AG04450 (cell line): ENCODE measurements around the gene PRKN. TPM values are rescaled to one million over a fixed set of nuclear protein-coding genes. Genes with fewer than 3 reads are reported as not detected.

ENCODE experiments used
- CTCF ChIA-PET: fragments of 300-600, 350-600 bp; formaldehyde crosslinking; extraction: SDS; loops from one replicate; lab custom pipeline; 2022; ENCODE audit warnings: antibody characterized with exemption, inconsistent platforms; lab: Charles Lee
- POLR2A ChIA-PET: fragments of 350-600 bp; formaldehyde crosslinking; extraction: SDS; loops from one replicate; lab custom pipeline; 2021; ENCODE audit warnings: antibody characterized with exemption, inconsistent platforms; lab: Yijun Ruan, JAX
- DNase-seq: peaks from one replicate; pipeline ENCODE4 v3.0.0-alpha.2; 2011; ENCODE audit warnings: low read depth, low spot score
- H3K27ac ChIP-seq: one replicate; pipeline ENCODE4 v1.5.1; 2012; ENCODE audit warnings: low read depth, low read length, control low read depth
- H3K27me3 ChIP-seq: one replicate; pipeline ENCODE4 v1.6.0; 2012; ENCODE audit warnings: low read length; ENCODE audit not compliant: control insufficient read depth, insufficient read depth
- H3K4me3 ChIP-seq: 2 replicates; pipeline ENCODE4 v1.5.1; 2011; ENCODE audit warnings: mild to moderate bottlenecking, low read depth, low read length, control low read depth
- H3K9me3 ChIP-seq: 2 replicates; pipeline ENCODE4 v1.5.1; 2012; ENCODE audit warnings: low read length; ENCODE audit not compliant: control insufficient read depth, insufficient read depth
- CTCF ChIP-seq: IDR thresholded peaks from 2 replicates; pipeline ENCODE4 v1.5.1; 2011; ENCODE audit warnings: low read depth, low read length, control low read depth, inconsistent platforms
- polyA plus RNA-seq: library from polyadenylated mRNA; depleted of rRNA; stranded (reverse); fragments of >200 nt; gene quantifications from 2 replicates; pipeline ENCODE4 v1.2.3, GENCODE V29; 2011

PRKN gene
- polyA plus RNA-seq, 1 experiment, result not detected

DNA sequence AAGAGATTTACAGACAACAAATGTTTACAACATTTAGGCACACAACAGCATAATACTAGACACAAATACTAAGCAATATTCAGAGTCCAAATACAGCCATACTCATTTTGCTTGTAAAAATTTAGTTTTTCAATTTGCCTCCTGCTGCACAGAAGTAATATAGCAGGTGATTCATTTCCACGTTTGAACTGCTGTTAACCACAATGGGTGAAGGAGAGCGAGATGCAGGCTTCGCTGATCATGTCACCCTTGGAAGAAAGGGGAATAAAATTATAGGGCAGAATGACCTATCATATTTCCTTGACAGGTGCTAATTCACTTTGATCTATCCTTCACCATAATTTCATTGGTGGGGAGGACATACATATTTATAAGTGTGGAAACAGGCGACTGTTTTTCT, 809.9 kb downstream of the PRKN start:
- no peak overlapping the region for H3K4me3 ChIP-seq
- H3K9me3 ChIP-seq, result peaks cover 7% of the 10 kb centered on the region
- POLR2A ChIA-PET, result no interaction called here
- no peak for TF ChIP-seq CTCF
- H3K27ac ChIP-seq, result no peak overlapping the region
- CTCF ChIA-PET, result no interaction called here
- DNase-seq, result no peak
- H3K27me3 ChIP-seq, result no peaks in the 10 kb centered on the region

- Histone ChIP-seq H3K27ac (no peak overlapping the region), H3K9me3 (peaks cover 9% of the 10 kb centered on the region), H3K27me3 (no peaks in the 10 kb centered on the region), H3K4me3 (no peak overlapping the region)
- ChIA-PET POLR2A (no interaction called here), CTCF (no interaction called here)
- no peak for DNase-seq
- no peak for TF ChIP-seq CTCF
Observed at GRCh38 chr6:161915456-161915964, 812.1 kb downstream of the PRKN start.

DNA sequence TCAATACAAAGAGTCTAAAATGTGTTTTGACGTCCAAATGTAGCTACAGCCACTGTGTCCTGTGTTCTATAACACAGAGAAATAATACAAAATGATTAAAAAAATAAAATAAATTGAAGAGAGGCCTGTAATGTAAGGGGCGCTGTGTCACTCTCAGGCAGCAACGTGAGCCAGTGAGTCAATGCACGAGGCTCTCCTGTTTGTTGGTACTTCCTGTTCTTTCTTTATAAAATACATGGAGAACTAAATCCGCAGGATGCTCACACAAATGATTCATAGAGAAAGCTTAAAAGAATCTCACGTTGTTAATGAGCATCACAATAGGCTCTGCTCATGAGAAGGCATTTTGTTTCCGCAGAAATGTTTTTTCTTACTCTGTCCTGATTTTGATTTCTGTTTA, 818.7 kb downstream of the PRKN start:
- ChIA-PET POLR2A (no interaction called here), CTCF (no interaction called here)
- DNase-seq, result no peak
- TF ChIP-seq CTCF, result no peak
- Histone ChIP-seq H3K27ac (no peak overlapping the region), H3K9me3 (peaks cover 7% of the 10 kb centered on the region; the same call in 1 of the 2 replicates), H3K27me3 (no peaks in the 10 kb centered on the region), H3K4me3 (no peak overlapping the region)

GRCh38 chr6:161906571-161906970, 821.0 kb downstream of the PRKN start:
- POLR2A ChIA-PET, result no interaction called here
- no peak overlapping the region for H3K4me3 ChIP-seq
- TF ChIP-seq CTCF, result no peak

DNA sequence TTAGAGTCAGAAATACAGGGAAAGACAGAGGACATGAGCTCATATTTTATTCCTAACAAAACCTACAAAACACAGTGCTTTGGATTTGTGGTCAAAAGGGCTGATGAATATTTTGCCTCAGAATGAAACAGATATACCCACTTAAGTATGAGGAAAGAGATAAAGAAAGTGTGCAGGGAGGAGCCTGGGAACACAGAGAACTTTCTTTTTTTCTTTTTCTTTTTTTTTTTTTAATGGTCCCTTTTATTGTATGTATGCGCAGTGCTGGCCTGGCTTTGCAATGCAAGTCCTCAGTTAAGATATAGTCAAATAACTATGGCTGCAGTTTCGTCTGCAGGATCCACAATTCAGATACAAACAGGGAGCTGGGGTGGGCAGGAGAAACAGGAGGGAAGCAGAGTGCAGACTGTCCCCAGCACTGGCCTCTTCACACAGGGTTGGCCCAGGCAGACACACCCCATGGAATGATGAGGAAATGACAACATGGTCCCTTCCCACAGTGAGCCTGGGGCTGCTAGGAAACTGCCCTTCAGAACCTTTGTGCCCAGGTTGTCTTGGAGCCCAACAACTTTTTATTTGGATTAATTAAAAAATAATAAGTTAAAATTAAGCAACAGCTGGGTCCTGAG, 823.9 kb downstream of the PRKN start:
- CTCF ChIA-PET, result no interaction called here

More at GRCh38 chr6:161906571-161906970, 821.0 kb downstream of the PRKN start:
- Histone ChIP-seq H3K27ac (no peak overlapping the region), H3K9me3 (peaks cover 4% of the 10 kb centered on the region; the same call in 1 of the 2 replicates), H3K27me3 (no peaks in the 10 kb centered on the region)
- no peak for DNase-seq
- CTCF ChIA-PET, result no interaction called here

More for the DNA sequence above, 823.9 kb downstream of the PRKN start:
- Histone ChIP-seq H3K27ac (no peak overlapping the region), H3K4me3 (no peak overlapping the region), H3K9me3 (peaks cover 8% of the 10 kb centered on the region), H3K27me3 (no peaks in the 10 kb centered on the region)
- POLR2A ChIA-PET, result no interaction called here
- TF ChIP-seq CTCF, result no peak
- no peak for DNase-seq
